Urinary bladder (tissue), 4 donors: ENCODE measurements around the gene ATAD3B. TPM values are rescaled to one million over a fixed set of nuclear protein-coding genes. Genes with fewer than 3 reads are reported as not detected.
"Not testable (repeated sequence)": the region's sequence is repeated elsewhere in the genome, so short reads cannot be mapped to it uniquely, and the experiment has no call there.

Experiments used
- DNase-seq: peaks from one replicate; pipeline ENCODE4 v3.0.0-alpha.2; 2015; ENCODE audit errors: extremely low spot score
- H3K27ac ChIP-seq: one replicate; pipeline ENCODE4 v1.5.1; 2013; ENCODE audit warnings: low read depth, mild to moderate bottlenecking, moderate library complexity
- H3K36me3 ChIP-seq: one replicate; pipeline ENCODE4 v1.6.1; 2013; ENCODE audit warnings: mild to moderate bottlenecking, moderate library complexity; ENCODE audit not compliant: insufficient read depth
- H3K4me1 ChIP-seq: one replicate; pipeline ENCODE4 v1.6.1; 2013; ENCODE audit warnings: mild to moderate bottlenecking, moderate library complexity; ENCODE audit not compliant: insufficient read depth
- H3K4me3 ChIP-seq: one replicate; pipeline ENCODE4 v1.5.1; 2013; ENCODE audit warnings: low read depth, low read length
- WGBS: extraction: QIAGEN DNeasy Blood & Tissue Kit; methylation state at CpG from one replicate; pipeline ENCODE4 v1.1.7; 2013; 5-methylcytosine and 5-hydroxymethylcytosine counted together
- polyA plus RNA-seq: library from polyadenylated mRNA; stranded (reverse); fragments of 200-250 nt; gene quantifications from one replicate; pipeline ENCODE4 v1.2.3, GENCODE V29; 2013
- total RNA-seq: library from RNA; depleted of rRNA; stranded (reverse); fragments of >200 nt; gene quantifications from one replicate; pipeline ENCODE4 v1.2.3, GENCODE V29; 2014
- donor health status: healthy with polysubstance abuse.
- donor health status: healthy.

ATAD3B gene
- total and polyA plus RNA-seq, 2 donors = 11.3 to 14.3 TPM

DNA sequence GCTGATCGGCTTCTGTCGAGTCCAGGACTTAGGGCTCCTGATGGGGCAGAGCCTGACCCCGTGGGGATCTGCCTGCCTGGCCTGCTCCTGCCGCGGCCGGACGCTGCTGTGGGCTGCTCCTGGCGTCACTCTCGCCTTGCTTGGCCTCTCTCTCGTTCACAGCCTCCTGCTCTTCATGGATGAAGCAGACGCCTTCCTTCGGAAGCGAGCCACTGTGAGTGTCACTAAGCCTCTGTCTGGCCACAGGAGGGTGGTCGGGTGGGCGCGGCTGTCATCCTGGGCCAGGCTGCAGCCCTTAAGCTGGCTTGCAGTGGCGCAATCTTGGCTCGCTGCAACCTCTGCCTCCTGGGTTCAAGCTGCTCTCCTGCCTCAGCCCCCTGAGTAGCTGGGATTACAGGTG is 16.1 kb downstream of the ATAD3B start:
- H3K4me3 ChIP-seq = no peak overlapping the region
- H3K4me1 ChIP-seq = no peaks in the 10 kb centered on the region
- WGBS = 95% methylated on average over 18 of the region's 18 CpGs
- DNase-seq = no peak
- no peak overlapping the region for H3K27ac ChIP-seq
- peaks cover 5% of the 10 kb centered on the region for H3K36me3 ChIP-seq

- Histone ChIP-seq H3K27ac (no peak overlapping the region), H3K4me3 (no peak overlapping the region), H3K4me1 (no peaks in the 10 kb centered on the region), H3K36me3 (peaks cover 3% of the 10 kb centered on the region)
- DNase-seq = no peak
- WGBS = 96% methylated on average over 16 of the region's 16 CpGs
Measured at GRCh38 chr1:1489231-1489630, 17.7 kb downstream of the ATAD3B start.

GRCh38 chr1:1489861-1490260 is 18.3 kb downstream of the ATAD3B start:
- no peak for DNase-seq
- Histone ChIP-seq H3K36me3 (peaks cover 3% of the 10 kb centered on the region), H3K27ac (no peak overlapping the region), H3K4me3 (no peak overlapping the region), H3K4me1 (no peaks in the 10 kb centered on the region)
- 96% methylated on average over 19 of the region's 19 CpGs for WGBS

- Histone ChIP-seq H3K27ac (no peak overlapping the region), H3K36me3 (peaks cover 3% of the 10 kb centered on the region), H3K4me3 (no peak overlapping the region), H3K4me1 (no peaks in the 10 kb centered on the region)
- 97% methylated on average over 19 of the region's 25 CpGs for WGBS
- no peak for DNase-seq
Measured at GRCh38 chr1:1490633-1491230, 19.2 kb downstream of the ATAD3B start.

- H3K36me3 ChIP-seq = peaks cover 3% of the 10 kb centered on the region
- no peak overlapping the region for H3K27ac ChIP-seq
- 98% methylated on average over 10 of the region's 10 CpGs for WGBS
- no peak overlapping the region for H3K4me3 ChIP-seq
- no peaks in the 10 kb centered on the region for H3K4me1 ChIP-seq
- DNase-seq = no peak
Measured at GRCh38 chr1:1491601-1492000, 20.0 kb downstream of the ATAD3B start.

DNA sequence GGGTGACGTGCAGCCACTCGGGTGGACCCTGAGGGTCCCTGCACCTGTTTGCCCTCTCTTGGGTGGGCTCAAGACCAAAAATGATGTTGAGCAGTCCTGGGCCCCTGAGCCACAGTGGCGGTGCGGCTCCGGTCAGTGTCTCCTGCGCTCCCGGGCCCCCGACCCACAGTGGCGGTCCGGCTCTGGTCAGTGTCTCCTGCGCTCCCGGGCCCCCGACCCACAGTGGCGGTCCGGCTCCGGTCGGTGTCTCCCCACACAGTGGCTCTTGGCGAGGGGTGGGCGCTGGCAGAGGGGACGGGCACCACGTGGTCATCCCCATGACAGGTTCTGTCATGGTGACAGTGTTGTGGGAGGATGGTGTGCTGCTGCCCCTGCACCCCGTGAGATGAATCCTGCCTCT is 22.7 kb downstream of the ATAD3B start:
- H3K4me1 ChIP-seq, H3K4me3 ChIP-seq, H3K27ac ChIP-seq, DNase-seq, H3K36me3 ChIP-seq: not testable (repeated sequence)
- WGBS = 95% methylated on average over 22 of the region's 22 CpGs

- not testable (repeated sequence) for H3K36me3 ChIP-seq, H3K4me1 ChIP-seq, H3K27ac ChIP-seq, DNase-seq, H3K4me3 ChIP-seq
- WGBS = 87% methylated on average over 18 of the region's 18 CpGs
Measured at GRCh38 chr1:1495461-1495975, 24.0 kb downstream of the ATAD3B start.

DNA sequence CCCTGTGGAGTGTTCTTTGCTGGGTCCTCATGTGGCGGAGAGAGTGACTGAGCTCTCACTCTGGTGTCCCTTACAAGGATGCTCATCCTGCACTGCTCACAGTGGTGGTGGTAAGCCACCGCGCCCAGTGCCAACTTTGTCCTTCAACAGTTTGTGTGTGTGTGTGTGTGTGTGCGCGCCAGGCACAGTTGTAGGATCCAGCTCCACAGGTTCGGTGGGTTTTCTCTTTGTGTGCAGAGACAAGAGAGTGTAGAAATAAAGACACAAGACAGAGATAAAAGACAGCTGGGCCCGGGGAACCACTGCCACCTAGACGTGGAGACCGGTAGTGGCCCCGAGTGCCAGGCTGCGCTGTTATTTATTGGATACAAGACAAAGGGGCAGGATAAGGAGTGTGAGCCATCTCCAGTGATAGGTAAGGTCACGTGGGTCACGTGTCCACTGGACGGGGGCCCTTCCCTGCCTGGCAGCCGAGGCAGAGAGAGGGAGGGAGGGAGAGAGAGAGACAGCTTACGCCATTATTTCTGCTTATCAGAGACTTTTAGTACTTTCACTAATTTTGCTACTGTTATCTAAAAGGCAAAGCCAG is 33.3 kb downstream of the ATAD3B start:
- 37% methylated on average over 16 of the region's 16 CpGs for WGBS
- H3K27ac ChIP-seq = not testable (repeated sequence)

GRCh38 chr1:1505366-1505798 is 33.8 kb downstream of the ATAD3B start:
- not testable (repeated sequence) for H3K27ac ChIP-seq, H3K36me3 ChIP-seq, H3K4me1 ChIP-seq, H3K4me3 ChIP-seq, DNase-seq
- WGBS = 22% methylated on average over 16 of the region's 22 CpGs

More for the DNA sequence above, 33.3 kb downstream of the ATAD3B start:
- not testable (repeated sequence) for H3K36me3 ChIP-seq, H3K4me3 ChIP-seq, H3K4me1 ChIP-seq
- peak; percentile 54 for DNase-seq

DNA sequence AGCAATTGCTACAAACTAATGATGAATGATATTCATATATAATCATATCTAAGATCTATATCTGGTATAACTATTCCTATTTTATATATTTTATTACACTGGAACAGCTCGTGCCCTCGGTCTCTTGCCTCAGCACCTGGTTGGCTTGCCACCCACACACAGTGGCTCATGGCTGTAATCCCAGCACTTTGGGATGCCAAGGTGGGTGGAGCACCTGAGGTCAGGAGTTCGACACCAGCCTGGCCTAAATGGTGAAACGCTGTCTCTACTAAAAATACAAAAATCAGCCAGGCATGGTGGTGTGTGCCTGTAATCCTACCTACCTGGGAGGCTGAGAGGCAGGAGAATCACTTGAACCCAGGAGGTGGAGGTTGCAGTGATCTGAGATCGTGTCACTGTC is 34.2 kb downstream of the ATAD3B start:
- H3K27ac ChIP-seq, H3K4me3 ChIP-seq, DNase-seq, H3K4me1 ChIP-seq, H3K36me3 ChIP-seq: not testable (repeated sequence)
- 82% methylated on average over 5 of the region's 5 CpGs for WGBS

GRCh38 chr1:1507305-1507704 is 35.7 kb downstream of the ATAD3B start:
- no peaks in the 10 kb centered on the region for H3K36me3 ChIP-seq
- H3K27ac ChIP-seq = no peak overlapping the region
- no peak overlapping the region for H3K4me3 ChIP-seq
- no peaks in the 10 kb centered on the region for H3K4me1 ChIP-seq
- no peak for DNase-seq
- whole genome bisulfite sequencing = 91% methylated on average over 4 of the region's 4 CpGs

DNA sequence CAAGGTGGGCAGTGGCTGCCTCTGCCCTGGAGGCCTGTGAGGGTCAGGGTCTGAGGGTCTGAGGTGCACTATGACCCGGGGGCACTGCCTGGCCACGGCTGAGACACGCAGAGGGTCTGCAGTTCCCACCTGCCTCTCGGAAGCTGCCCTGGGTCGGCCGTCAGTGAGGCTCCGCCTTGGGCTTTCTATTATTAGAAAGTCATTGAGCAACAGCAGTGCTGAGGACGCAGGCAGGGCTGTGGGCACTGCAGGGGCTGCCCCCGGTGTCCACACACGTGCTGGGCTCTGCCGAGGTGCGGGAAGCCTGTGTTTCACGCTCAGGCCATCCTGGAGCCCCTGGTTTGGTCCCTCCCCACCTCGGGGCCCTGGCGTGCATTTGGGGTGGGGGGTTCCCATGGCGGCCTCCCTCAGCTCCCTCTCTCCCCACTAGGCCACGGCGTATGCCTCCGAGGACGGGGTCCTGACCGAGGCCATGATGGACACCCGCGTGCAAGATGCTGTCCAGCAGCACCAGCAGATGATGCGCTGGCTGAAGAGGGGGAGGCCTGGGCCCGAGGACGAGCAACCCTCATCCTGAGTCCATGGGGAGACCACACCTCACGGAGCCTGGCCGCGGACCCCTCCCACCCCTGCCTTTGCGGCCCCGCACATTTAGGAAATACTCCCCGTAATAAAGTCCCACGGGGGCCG is 37.4 kb downstream of the ATAD3B start:
- H3K4me3 ChIP-seq = not testable (repeated sequence)

GRCh38 chr1:1509465-1509850 is 37.9 kb downstream of the ATAD3B start:
- not testable (repeated sequence) for DNase-seq, H3K36me3 ChIP-seq, H3K4me3 ChIP-seq, H3K4me1 ChIP-seq, H3K27ac ChIP-seq
- WGBS = 86% methylated on average over 18 of the region's 21 CpGs

More for the DNA sequence above, 37.4 kb downstream of the ATAD3B start:
- WGBS = 71% methylated on average over 29 of the region's 34 CpGs
- H3K4me1 ChIP-seq, DNase-seq, H3K36me3 ChIP-seq, H3K27ac ChIP-seq: not testable (repeated sequence)
